Activated CD8-positive, alpha-beta memory T cell treated with anti-CD3 and anti-CD28 coated beads for 4 hours (primary cell): ENCODE results near the gene CDK2AP2.
A peak's percentile ranks its signal among the peaks of the same experiment; 100 is the strongest.
"Not testable (repeated sequence)": the region's sequence is repeated elsewhere in the genome, so short reads cannot be mapped to it uniquely, and the experiment has no call there.

Source experiments
- DNase-seq, 2 donors: peaks; one replicate each; pipeline ENCODE4 v3.0.0-alpha.2; 2020; ENCODE audit warnings: low read depth in 2 of 2

CDK2AP2 gene

DNA sequence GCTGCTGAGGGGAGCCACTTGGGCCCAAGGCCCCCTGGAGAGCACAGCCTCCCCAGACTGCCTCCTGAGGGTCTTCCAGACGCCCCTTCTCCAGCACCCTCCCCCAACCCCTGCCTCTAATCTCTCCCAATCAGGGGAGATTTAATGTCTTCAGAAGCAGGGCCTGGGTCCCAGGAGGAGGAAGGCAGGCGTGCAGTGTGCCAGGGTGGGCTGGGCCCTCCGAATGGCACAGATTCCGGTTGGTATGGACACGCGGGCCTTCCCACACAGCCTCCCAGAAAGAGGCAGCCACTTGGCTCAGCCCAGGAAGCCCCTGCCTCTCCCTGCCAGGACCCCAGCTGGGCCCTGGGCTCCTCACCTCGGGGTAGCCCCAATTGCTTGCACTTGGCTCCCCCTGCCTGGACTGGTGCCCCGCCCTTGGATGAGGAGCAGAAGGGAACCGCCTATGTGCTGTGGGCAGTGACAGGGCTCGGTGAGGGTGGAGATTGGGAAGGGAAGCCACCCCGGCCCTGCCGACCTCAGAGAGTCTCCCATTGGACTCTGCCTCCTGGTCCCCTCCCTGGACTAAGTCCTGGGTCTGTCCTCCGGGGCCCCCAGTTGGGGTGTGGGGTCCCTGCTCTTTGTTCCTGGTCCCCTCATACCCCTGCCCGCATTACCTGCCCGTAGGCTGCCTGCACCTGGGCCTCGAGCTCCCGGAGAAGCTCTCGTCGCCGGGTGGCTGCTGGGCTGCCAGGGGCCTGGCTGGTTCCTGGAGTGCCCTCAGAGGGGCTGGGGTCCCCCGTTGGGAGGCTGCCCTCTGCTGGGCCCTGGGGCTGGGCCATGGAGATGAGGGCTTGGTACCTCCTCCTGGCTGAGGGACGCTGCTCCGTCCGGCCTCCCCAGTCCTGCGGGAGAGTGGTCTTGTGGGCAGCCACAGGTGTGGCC lies 15.9 kb upstream of the CDK2AP2 start:
- no peak for DNase-seq

DNA sequence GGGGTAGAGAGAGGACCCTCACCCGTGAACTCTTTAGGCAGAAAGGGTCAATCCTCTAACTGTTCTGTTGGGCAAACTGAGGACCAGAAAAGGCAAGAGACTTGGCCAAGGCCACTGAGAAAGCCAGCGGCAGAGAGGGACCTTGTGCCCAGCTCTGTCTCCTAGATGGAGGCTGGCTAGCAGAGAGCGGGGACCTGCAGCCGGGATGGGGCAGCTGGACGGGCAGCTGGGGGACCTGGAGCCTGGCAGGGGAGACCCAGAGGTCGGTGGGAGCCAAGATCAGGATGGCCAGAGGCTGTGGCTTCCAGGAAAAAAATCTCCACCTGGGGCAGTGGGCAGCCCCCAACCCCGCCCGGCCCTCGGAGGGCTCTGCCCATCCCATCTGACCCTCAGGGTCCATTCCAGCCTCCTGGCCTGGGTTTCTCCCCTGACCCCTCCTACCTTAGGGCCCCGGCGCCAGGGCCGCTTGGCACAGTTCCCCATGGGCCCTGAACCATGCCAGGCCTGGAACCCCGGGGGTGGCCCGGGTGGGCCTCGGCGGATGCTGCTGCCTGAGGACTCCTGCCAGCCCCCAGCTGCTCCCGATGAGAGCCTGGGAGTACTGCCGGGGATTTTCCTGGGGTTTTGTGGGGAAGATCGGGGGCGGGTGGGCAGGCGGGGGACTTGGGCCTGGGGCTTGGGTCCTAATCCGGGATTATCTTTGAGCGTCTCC lies 15.0 kb upstream of the CDK2AP2 start, which contains the start of gene CABP2:
Gene CABP2, minus strand, starts transcription at position 603 of the 712 bp plus-strand sequence. Its CDS starts 120 bp downstream, at position 483.
- no peak for DNase-seq

- no peak for DNase-seq
These were observed 14.4 kb upstream of the CDK2AP2 start for GRCh38 chr11:67522338-67522737.

DNA sequence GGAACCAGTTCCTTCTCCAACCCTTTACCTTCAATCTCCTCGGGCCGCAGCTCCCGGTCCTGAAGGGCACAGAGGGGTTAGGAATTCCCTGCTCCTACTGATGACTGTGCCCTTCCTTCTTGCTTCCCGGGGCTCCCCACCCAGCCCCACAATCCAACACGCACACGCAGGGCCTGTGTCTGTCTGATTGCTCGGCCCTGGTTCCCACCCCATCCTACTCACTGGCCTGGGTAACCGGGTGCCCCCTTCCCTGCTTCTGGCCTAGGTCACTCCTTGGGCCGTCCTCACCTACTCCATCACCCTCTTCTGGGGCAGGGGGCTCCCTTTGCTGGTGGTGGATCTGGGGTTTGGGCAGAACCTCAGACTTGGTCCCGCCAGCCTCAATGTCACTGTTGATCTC lies 14.0 kb upstream of the CDK2AP2 start:
- no peak for DNase-seq

GRCh38 chr11:67520856-67521824 lies 13.2 kb upstream of the CDK2AP2 start:
- DNase-seq: no peak

- no peak for DNase-seq
These were observed 11.8 kb upstream of the CDK2AP2 start for GRCh38 chr11:67519726-67520125.

DNA sequence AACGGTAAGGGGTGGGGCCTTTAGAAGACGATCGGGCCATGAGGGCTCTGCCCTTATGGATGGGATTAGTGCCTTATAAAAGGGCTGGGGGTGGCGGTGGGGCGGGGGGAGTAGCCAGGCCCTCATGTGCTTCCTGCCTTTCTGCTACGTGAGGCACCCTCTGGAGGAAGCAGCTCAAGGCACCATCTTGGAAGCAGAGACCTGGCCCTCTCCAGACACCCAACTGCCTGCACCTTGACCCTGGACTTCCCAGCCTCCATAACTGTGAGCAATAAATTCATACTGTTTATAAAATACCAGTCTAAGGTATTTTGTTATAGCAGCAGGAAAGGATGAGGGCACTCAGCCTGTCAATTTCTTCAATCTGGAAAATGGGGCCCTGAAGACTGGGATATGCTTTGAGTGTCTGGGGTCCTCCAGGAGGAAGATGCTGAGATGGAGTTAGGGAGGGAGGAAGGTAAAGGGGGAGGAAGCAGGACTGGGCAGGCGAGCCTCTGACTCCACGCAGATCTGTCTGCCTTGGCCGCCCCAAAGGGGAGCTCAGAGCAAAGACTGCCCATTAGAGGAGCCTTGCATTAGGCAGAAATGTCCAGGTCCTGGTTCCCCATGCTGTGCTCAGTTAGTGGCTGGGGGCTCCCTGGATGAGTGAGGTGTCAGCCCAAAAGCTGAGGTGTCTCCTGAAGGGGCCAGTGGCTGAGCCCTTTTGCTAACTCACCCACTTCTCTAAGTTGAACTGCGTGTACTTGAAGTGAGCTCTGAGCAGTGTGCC lies 10.0 kb upstream of the CDK2AP2 start:
- no peak for DNase-seq

- DNase-seq: no peak
These were observed 8.8 kb upstream of the CDK2AP2 start for GRCh38 chr11:67516806-67517205.

DNA sequence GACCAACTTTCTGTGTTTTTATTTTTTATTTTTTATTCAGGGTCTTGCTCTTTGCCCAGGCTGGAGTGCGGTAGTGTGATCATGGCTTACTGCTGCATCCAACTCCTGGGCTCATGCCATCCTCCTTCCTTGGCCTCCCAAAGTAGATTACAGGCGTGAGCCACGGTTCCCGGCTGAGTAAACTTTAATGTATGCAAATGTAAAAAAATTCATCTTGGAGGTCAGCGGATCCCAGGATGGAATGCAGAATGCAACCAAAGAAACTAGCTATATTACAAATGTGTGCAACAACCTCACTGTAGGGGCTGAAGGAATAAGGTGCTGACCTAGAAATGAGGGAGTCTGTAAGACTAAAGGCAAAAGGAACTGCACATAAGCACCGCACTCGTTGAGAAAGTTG lies 6.2 kb upstream of the CDK2AP2 start:
- no peak for DNase-seq

- not testable (repeated sequence) for DNase-seq
These were observed 3.6 kb upstream of the CDK2AP2 start for GRCh38 chr11:67511558-67511957.

DNA sequence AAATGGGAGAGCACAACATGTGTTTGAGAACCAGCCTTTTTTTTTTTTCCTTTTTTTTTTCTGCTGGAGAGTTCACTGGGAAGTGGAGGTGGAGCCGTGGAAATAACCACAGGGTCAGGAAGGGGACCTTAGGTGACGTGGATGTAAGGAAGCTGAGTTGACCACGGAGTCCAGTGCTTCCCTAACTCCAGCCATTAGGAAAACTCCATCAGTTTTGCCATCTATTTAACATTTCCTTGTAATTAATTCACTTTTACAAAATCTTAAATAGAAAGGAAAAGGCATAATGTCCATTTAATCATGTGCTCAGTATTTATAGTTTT lies 2.0 kb upstream of the CDK2AP2 start:
- DNase-seq: no peak

- DNase-seq: peak; percentile 97 to 98
These were observed 642 bp upstream of the CDK2AP2 start for GRCh38 chr11:67508486-67509121.

- DNase-seq: no peak
These were observed 609 bp downstream of the CDK2AP2 start for GRCh38 chr11:67507242-67507863.

- no peak for DNase-seq
These were observed 1.4 kb downstream of the CDK2AP2 start for GRCh38 chr11:67506426-67507051.

GRCh38 chr11:67505605-67506396 lies 2.2 kb downstream of the CDK2AP2 start:
- peak; percentile 74 to 82 for DNase-seq

- peak; percentile 31 to 59 for DNase-seq
These were observed 2.9 kb downstream of the CDK2AP2 start, which contains the start of gene PITPNM1 for GRCh38 chr11:67504950-67505581. Gene PITPNM1, minus strand, starts transcription at chr11:67505363. Its CDS starts 1,183 bp downstream, at chr11:67504180.

DNA sequence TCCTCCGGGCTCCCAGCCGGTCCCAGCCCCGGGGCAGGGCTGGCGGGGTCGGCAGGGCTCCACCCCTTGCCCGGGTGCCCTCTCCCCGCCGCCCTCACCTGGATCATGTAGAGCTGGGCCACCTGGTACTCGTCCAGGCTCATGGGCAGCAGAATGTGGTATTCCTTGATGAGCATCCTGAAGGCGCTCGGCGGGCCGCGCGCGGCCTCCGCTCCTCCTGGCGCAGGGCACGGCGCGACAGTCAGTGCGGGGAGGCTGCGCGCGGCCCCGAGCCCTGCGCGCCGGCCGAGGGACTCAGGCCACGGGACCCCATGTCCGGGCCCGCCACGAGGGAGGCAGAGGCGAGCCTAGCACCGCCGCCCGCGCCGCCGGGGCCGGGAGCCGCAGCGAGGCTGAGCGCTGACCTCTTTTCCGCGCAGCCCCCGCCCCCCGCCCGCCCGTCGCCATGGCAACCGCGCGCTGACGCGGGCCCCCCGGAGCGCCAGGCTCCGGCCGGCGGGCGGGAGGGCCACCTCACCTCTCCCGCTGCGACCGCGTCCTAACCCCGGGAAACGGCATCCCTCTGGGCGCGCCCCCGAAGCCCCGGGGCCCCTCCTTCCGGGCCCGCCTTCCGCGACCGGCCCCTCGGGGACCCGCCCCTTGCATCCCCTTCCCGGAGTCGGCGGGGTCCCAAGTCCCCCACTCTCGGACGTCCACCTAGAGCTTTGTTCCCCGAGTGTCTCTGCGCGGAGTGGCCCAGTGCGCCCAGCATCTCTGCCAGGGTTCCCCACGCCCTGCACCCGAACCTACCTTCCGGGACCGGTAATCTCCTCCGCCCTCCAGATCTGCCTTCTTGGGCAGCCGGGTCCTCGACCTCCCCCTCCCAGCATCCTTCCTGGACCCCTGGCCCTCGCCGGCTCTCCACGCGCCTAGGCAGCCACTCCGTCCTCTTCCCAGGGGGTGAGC lies 3.7 kb downstream of the CDK2AP2 start:
- no peak for DNase-seq
